Endodermal cell (in vitro differentiated cells): Measurements from ENCODE around the gene PTTG1IP. TPM values are rescaled to one million over a fixed set of nuclear protein-coding genes. Genes with fewer than 3 reads are reported as not detected.
"Not testable (repeated sequence)": the region's sequence is repeated elsewhere in the genome, so short reads cannot be mapped to it uniquely, and the experiment has no call there.

ENCODE experiments used
- DNase-seq: peaks from one replicate; pipeline ENCODE4 v3.0.0-alpha.2; 2017
- H3K27ac ChIP-seq: 2 replicates; pipeline ENCODE4 v1.5.1; 2013; ENCODE audit warnings: mild to moderate bottlenecking, low read depth, low read length, moderate library complexity
- H3K27me3 ChIP-seq: 2 replicates; pipeline ENCODE4 v1.6.1; 2013; ENCODE audit warnings: mild to moderate bottlenecking, low read length, moderate library complexity; ENCODE audit not compliant: insufficient read depth, control insufficient read depth, poor library complexity, severe bottlenecking
- H3K36me3 ChIP-seq: 2 replicates; pipeline ENCODE4 v1.7.0; 2013; ENCODE audit warnings: mild to moderate bottlenecking, low read length, moderate library complexity; ENCODE audit not compliant: control insufficient read depth, insufficient read depth
- H3K4me1 ChIP-seq: one replicate; pipeline ENCODE4 v1.7.0; 2013; ENCODE audit warnings: low read length; ENCODE audit not compliant: control insufficient read depth, insufficient read depth
- H3K4me3 ChIP-seq: 2 replicates; pipeline ENCODE4 v1.5.1; 2013; ENCODE audit warnings: mild to moderate bottlenecking, low read length, moderate library complexity
- H3K9ac ChIP-seq: 2 replicates; pipeline ENCODE4 v1.6.1; 2013; ENCODE audit warnings: mild to moderate bottlenecking, low read length, moderate library complexity; ENCODE audit not compliant: poor library complexity, severe bottlenecking; ENCODE audit errors: extremely low read depth
- H3K9me3 ChIP-seq: 2 replicates; pipeline ENCODE4 v1.6.1; 2013; ENCODE audit warnings: mild to moderate bottlenecking, low read length, moderate library complexity; ENCODE audit not compliant: control insufficient read depth
- H3K27ac Mint-ChIP-seq: 2 replicates; pipeline ENCODE4 v1.8.0; 2020; ENCODE audit warnings: mixed read lengths
- H3K27me3 Mint-ChIP-seq: 2 replicates; pipeline ENCODE4 v1.8.0; 2021; ENCODE audit warnings: mild to moderate bottlenecking, mixed read lengths; ENCODE audit not compliant: insufficient read depth
- H3K36me3 Mint-ChIP-seq: 2 replicates; pipeline ENCODE4 v1.8.0; 2020; ENCODE audit warnings: low read depth, mixed read lengths
- H3K4me1 Mint-ChIP-seq: 2 replicates; pipeline ENCODE4 v1.8.0; 2020; ENCODE audit warnings: mixed read lengths
- H3K4me3 Mint-ChIP-seq: 2 replicates; pipeline ENCODE4 v1.8.0; 2020; ENCODE audit warnings: mild to moderate bottlenecking, moderate library complexity, mixed read lengths
- H3K9me3 Mint-ChIP-seq: 2 replicates; pipeline ENCODE4 v1.8.0; 2020; ENCODE audit warnings: mild to moderate bottlenecking, mixed read lengths
- CTCF ChIP-seq: fragments of 200-600 bp; sonication (generic); conservative IDR thresholded peaks from 2 replicates; pipeline ENCODE4 v1.5.0; 2021; ENCODE audit warnings: antibody characterized with exemption, mild to moderate bottlenecking
- WGBS, 2 experiments: methylation state at CpG; one replicate each; pipeline versions ENCODE4 v1.1.5 to v1.1.7; 2013; ENCODE audit warnings: missing lambda C conversion rate in 2 of 2, mixed read lengths in 1 of 2; ENCODE audit not compliant: insufficient coverage in 1 of 2, insufficient read length in 1 of 2; 5-methylcytosine and 5-hydroxymethylcytosine counted together
- total RNA-seq, 2 donors: library from RNA; stranded (reverse); fragmentation: NEBNext Ultra II Directional in 1 of 2; extraction: Animal tissue kit (Norgen Biotek cat#: 25700) in 1 of 2; gene quantifications; 2 replicates in 1 of 2; 3 replicates in 1 of 2; pipeline ENCODE4 v1.2.1, GENCODE V29; 2021

Gene PTTG1IP
- total RNA-seq, 2 donors from 2014 or later = 155 to 168 TPM

DNA sequence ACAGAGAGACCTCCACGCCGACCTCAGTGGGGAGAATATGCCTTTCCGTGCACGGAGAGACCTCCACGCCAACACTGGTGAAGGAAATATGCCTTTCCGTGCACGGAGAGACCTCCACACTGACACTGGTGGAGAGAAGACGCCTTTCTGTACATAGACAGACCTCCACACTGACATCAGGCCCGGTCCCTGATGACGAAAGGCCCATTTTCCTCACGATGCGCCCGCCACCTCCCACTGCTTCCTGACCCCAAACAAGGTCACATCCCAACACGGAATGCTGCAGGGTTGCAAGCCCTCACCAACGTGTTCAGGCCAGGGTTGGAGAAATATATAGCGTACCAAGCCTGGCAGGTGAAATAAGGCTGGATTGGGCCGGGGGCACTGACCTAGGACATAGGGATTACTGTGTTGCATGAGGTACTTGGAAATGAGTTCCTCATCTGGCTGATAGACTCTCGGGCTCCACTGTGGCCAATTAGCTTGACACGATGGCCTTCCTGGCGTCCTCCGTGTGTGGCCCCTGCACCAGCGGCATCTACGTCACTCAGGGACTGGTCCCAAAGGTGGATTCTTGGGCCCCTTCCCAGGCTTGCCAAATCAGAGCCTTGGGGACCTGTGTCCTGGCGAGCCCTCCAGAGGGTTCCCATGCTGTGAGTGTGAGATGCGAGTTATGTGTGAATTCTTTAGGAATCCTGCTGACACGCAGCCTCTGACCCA lies 39.1 kb downstream of the PTTG1IP start:
- Histone ChIP-seq H3K9ac (no peak overlapping the region), H3K9me3 (peaks cover 2% of the 10 kb centered on the region), H3K36me3 (no peaks in the 10 kb centered on the region), H3K27ac (no peak overlapping the region), H3K4me1 (no peaks in the 10 kb centered on the region), H3K27me3 (no peaks in the 10 kb centered on the region), H3K4me3 (no peak overlapping the region)
- no peak overlapping the region for H3K27ac Mint-ChIP-seq
- peaks cover 9% of the 10 kb centered on the region for H3K9me3 Mint-ChIP-seq
- DNase-seq = peak; percentile 26
- 85 to 89% methylated on average over 22 to 26 of the region's 26 CpGs for WGBS, 2 experiments
- no peaks in the 10 kb centered on the region for H3K36me3 Mint-ChIP-seq
- peaks cover 3% of the 10 kb centered on the region for H3K27me3 Mint-ChIP-seq
- no peaks in the 10 kb centered on the region for H3K4me1 Mint-ChIP-seq
- TF ChIP-seq CTCF = no peak
- no peak overlapping the region for H3K4me3 Mint-ChIP-seq

DNA sequence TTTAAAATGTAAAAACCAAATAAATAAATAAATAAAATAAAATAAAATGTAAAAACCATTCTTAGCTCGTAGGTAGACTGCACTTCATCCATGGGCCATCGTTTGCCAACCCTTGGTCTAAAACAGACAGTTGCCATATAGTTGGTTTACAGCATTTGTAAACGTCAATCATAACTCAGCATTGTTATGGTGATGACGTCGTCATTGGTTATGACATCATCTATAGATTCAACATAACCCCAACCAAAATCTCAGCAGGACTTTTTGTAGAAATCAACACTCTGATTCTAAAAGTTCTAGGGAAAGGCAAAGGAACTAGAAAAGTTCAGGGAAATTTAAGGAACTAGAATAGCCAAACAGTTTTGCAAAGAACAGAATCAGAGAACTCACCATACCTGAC lies 39.8 kb downstream of the PTTG1IP start:
- Histone ChIP-seq H3K9me3 (peaks cover 9% of the 10 kb centered on the region), H3K27ac (no peak overlapping the region), H3K36me3 (no peaks in the 10 kb centered on the region), H3K9ac (no peak overlapping the region), H3K27me3 (no peaks in the 10 kb centered on the region), H3K4me1 (no peaks in the 10 kb centered on the region), H3K4me3 (no peak overlapping the region)
- Mint-ChIP-seq H3K36me3 (no peaks in the 10 kb centered on the region), H3K27ac (no peak overlapping the region), H3K9me3 (peaks cover 16% of the 10 kb centered on the region), H3K4me1 (no peaks in the 10 kb centered on the region), H3K4me3 (no peak overlapping the region), H3K27me3 (peaks cover 6% of the 10 kb centered on the region)
- WGBS, 2 experiments = 88 to 92% methylated on average over 5 of the region's 5 CpGs
- TF ChIP-seq CTCF = no peak
- no peak for DNase-seq

- H3K4me1 Mint-ChIP-seq, H3K36me3 ChIP-seq, H3K9ac ChIP-seq, H3K4me1 ChIP-seq, H3K4me3 ChIP-seq, H3K27me3 ChIP-seq, H3K27ac ChIP-seq, H3K27ac Mint-ChIP-seq, DNase-seq, H3K4me3 Mint-ChIP-seq, H3K36me3 Mint-ChIP-seq: not testable (repeated sequence)
- H3K9me3 ChIP-seq = peaks cover 19% of the 10 kb centered on the region
- Mint-ChIP-seq H3K27me3 (peaks cover 12% of the 10 kb centered on the region), H3K9me3 (peaks cover 26% of the 10 kb centered on the region)
- WGBS, 2 experiments = 92 to 94% methylated on average over 21 to 23 of the region's 23 CpGs
These were observed 40.8 kb downstream of the PTTG1IP start for GRCh38 chr21:44832516-44833255.
